Activated T-cell treated with anti-CD3 and anti-CD28 coated beads, Interleukin-2, amount 50 U/mL, for 72 hours (primary cell): ENCODE data around the gene SYNPR. TPM values are rescaled to one million over a fixed set of nuclear protein-coding genes. Genes with fewer than 3 reads are reported as not detected.

Experiments used
- ATAC-seq, 2 donors: fragments of 150-1000 bp; cut with Tn5 transposase; replicated peaks in 1 of 2; 2 replicates each; pipeline ENCODE4 v1.10.0; 2021; ENCODE audit warnings: moderate library complexity in 2 of 2, mild to moderate bottlenecking in 1 of 2
- DNase-seq, 2 donors: peaks; one replicate each; pipeline ENCODE4 v3.0.0; 2021 to 2022; ENCODE audit warnings: mixed read lengths in 1 of 2
- H3K27ac Mint-ChIP-seq: one replicate; pipeline ENCODE4 v1.8.0; 2022; ENCODE audit warnings: mild to moderate bottlenecking, moderate library complexity, mixed read lengths
- H3K27me3 Mint-ChIP-seq: one replicate; pipeline ENCODE4 v1.8.0; 2022; ENCODE audit warnings: low read depth, mixed read lengths
- H3K36me3 Mint-ChIP-seq, 2 donors: one replicate each; pipeline ENCODE4 v1.8.0; 2022; ENCODE audit warnings: mixed read lengths in 2 of 2, mild to moderate bottlenecking in 1 of 2; ENCODE audit not compliant: insufficient read depth in 2 of 2
- H3K4me1 Mint-ChIP-seq: one replicate; pipeline ENCODE4 v1.8.0; 2022; ENCODE audit warnings: low read depth, mixed read lengths
- H3K4me3 Mint-ChIP-seq, 2 donors: one replicate each; pipeline ENCODE4 v1.8.0; 2022; ENCODE audit warnings: mild to moderate bottlenecking in 2 of 2, mixed read lengths in 2 of 2, moderate library complexity in 2 of 2
- H3K9me3 Mint-ChIP-seq, 2 donors: one replicate each; pipeline ENCODE4 v1.8.0; 2022; ENCODE audit warnings: mixed read lengths in 2 of 2
- total RNA-seq, 2 donors: library from RNA; stranded (reverse); gene quantifications; one replicate each; pipeline ENCODE4 v1.2.3, GENCODE V29; 2022

The SYNPR gene
- total RNA-seq, 2 donors from 2014 or later = not detected

GRCh38 chr3:63364495-63364894 lies 86.4 kb downstream of the SYNPR start:
- peaks cover 3 to 5% of the 10 kb centered on the region in 2 donors for H3K9me3 Mint-ChIP-seq
- no peaks in the 10 kb centered on the region for H3K27me3 Mint-ChIP-seq
- no peaks in the 10 kb centered on the region for H3K36me3 Mint-ChIP-seq
- no peak for DNase-seq
- no peaks in the 10 kb centered on the region for H3K4me1 Mint-ChIP-seq
- no peak overlapping the region for H3K4me3 Mint-ChIP-seq
- no peak overlapping the region for H3K27ac Mint-ChIP-seq
- ATAC-seq = no peak

- no peak overlapping the region for H3K27ac Mint-ChIP-seq
Observed at GRCh38 chr3:63364910-63365309, 86.8 kb downstream of the SYNPR start.

GRCh38 chr3:63365671-63366070 lies 87.6 kb downstream of the SYNPR start:
- peaks cover 3 to 5% of the 10 kb centered on the region in 2 donors for H3K9me3 Mint-ChIP-seq
- H3K36me3 Mint-ChIP-seq = no peaks in the 10 kb centered on the region
- H3K27ac Mint-ChIP-seq = no peak overlapping the region
- no peak overlapping the region for H3K4me3 Mint-ChIP-seq
- no peaks in the 10 kb centered on the region for H3K4me1 Mint-ChIP-seq
- no peaks in the 10 kb centered on the region for H3K27me3 Mint-ChIP-seq
- no peak for DNase-seq
- no peak for ATAC-seq

More at GRCh38 chr3:63364910-63365309, 86.8 kb downstream of the SYNPR start:
- Mint-ChIP-seq H3K9me3 (peaks cover 3 to 5% of the 10 kb centered on the region in 2 donors), H3K4me3 (no peak overlapping the region), H3K27me3 (no peaks in the 10 kb centered on the region), H3K4me1 (no peaks in the 10 kb centered on the region), H3K36me3 (no peaks in the 10 kb centered on the region)
- DNase-seq (no peak), ATAC-seq (no peak)

GRCh38 chr3:63370094-63370493 lies 92.0 kb downstream of the SYNPR start:
- Mint-ChIP-seq H3K4me3 (no peak overlapping the region), H3K4me1 (no peaks in the 10 kb centered on the region), H3K27ac (no peak overlapping the region), H3K36me3 (no peaks in the 10 kb centered on the region), H3K27me3 (no peaks in the 10 kb centered on the region), H3K9me3 (no peaks in the 10 kb centered on the region)
- no peak for ATAC-seq
- DNase-seq = no peak

GRCh38 chr3:63383040-63383439 lies 104.9 kb downstream of the SYNPR start:
- ATAC-seq (no peak), DNase-seq (no peak)
- H3K27me3 Mint-ChIP-seq = no peaks in the 10 kb centered on the region
- H3K36me3 Mint-ChIP-seq = no peaks in the 10 kb centered on the region
- H3K4me1 Mint-ChIP-seq = no peaks in the 10 kb centered on the region
- H3K4me3 Mint-ChIP-seq = no peak overlapping the region
- H3K27ac Mint-ChIP-seq = no peak overlapping the region
- H3K9me3 Mint-ChIP-seq = peaks cover 2% of the 10 kb centered on the region in 2 donors

- Mint-ChIP-seq H3K4me3 (no peak overlapping the region), H3K36me3 (no peaks in the 10 kb centered on the region), H3K4me1 (no peaks in the 10 kb centered on the region), H3K27ac (no peak overlapping the region), H3K27me3 (no peaks in the 10 kb centered on the region), H3K9me3 (peaks cover 2% of the 10 kb centered on the region in 2 donors)
- DNase-seq (no peak), ATAC-seq (no peak)
Observed at GRCh38 chr3:63384382-63384781, 106.3 kb downstream of the SYNPR start.

GRCh38 chr3:63385629-63386028 lies 107.5 kb downstream of the SYNPR start:
- Mint-ChIP-seq H3K9me3 (peaks cover 2% of the 10 kb centered on the region in 2 donors), H3K4me1 (no peaks in the 10 kb centered on the region), H3K27ac (no peak overlapping the region), H3K4me3 (no peak overlapping the region), H3K36me3 (no peaks in the 10 kb centered on the region), H3K27me3 (no peaks in the 10 kb centered on the region)
- DNase-seq (no peak), ATAC-seq (no peak)

GRCh38 chr3:63386568-63386967 lies 108.5 kb downstream of the SYNPR start:
- H3K9me3 Mint-ChIP-seq = peaks cover 2 to 4% of the 10 kb centered on the region in 2 donors
- H3K27ac Mint-ChIP-seq = no peak overlapping the region
- H3K27me3 Mint-ChIP-seq = no peaks in the 10 kb centered on the region
- no peak for DNase-seq
- no peak for ATAC-seq
- no peaks in the 10 kb centered on the region for H3K36me3 Mint-ChIP-seq
- no peak overlapping the region for H3K4me3 Mint-ChIP-seq
- no peaks in the 10 kb centered on the region for H3K4me1 Mint-ChIP-seq

- Mint-ChIP-seq H3K27ac (no peak overlapping the region), H3K27me3 (no peaks in the 10 kb centered on the region), H3K36me3 (no peaks in the 10 kb centered on the region), H3K4me3 (no peak overlapping the region), H3K4me1 (no peaks in the 10 kb centered on the region), H3K9me3 (peaks cover 2% of the 10 kb centered on the region in 2 donors)
- ATAC-seq (no peak), DNase-seq (no peak)
Observed at GRCh38 chr3:63387568-63387967, 109.5 kb downstream of the SYNPR start.

GRCh38 chr3:63390710-63391230 lies 112.7 kb downstream of the SYNPR start:
- ATAC-seq (no peak), DNase-seq (no peak)
- Mint-ChIP-seq H3K27ac (no peak overlapping the region), H3K9me3 (peaks cover 2% of the 10 kb centered on the region in 2 donors), H3K4me3 (no peak overlapping the region), H3K4me1 (no peaks in the 10 kb centered on the region), H3K27me3 (no peaks in the 10 kb centered on the region), H3K36me3 (no peaks in the 10 kb centered on the region)

- Mint-ChIP-seq H3K27ac (no peak overlapping the region), H3K4me1 (no peaks in the 10 kb centered on the region), H3K4me3 (no peak overlapping the region), H3K27me3 (no peaks in the 10 kb centered on the region), H3K36me3 (no peaks in the 10 kb centered on the region), H3K9me3 (no peaks in the 10 kb centered on the region)
- no peak for DNase-seq
- ATAC-seq = no peak
Observed at GRCh38 chr3:63395960-63396359, 117.9 kb downstream of the SYNPR start.

- H3K9me3 Mint-ChIP-seq = peaks cover 3 to 5% of the 10 kb centered on the region in 2 donors
- DNase-seq (no peak), ATAC-seq (no peak)
- no peaks in the 10 kb centered on the region for H3K36me3 Mint-ChIP-seq
- H3K27me3 Mint-ChIP-seq = no peaks in the 10 kb centered on the region
- H3K27ac Mint-ChIP-seq = no peak overlapping the region
- no peaks in the 10 kb centered on the region for H3K4me1 Mint-ChIP-seq
- no peak overlapping the region for H3K4me3 Mint-ChIP-seq
Observed at GRCh38 chr3:63400246-63400860, 122.2 kb downstream of the SYNPR start.

GRCh38 chr3:63405882-63406281 lies 127.8 kb downstream of the SYNPR start:
- H3K27ac Mint-ChIP-seq = no peak overlapping the region
- DNase-seq (no peak), ATAC-seq (no peak)
- H3K9me3 Mint-ChIP-seq = peaks cover 3 to 7% of the 10 kb centered on the region in 2 donors
- no peak overlapping the region for H3K4me3 Mint-ChIP-seq
- H3K36me3 Mint-ChIP-seq = no peaks in the 10 kb centered on the region
- H3K27me3 Mint-ChIP-seq = no peaks in the 10 kb centered on the region
- H3K4me1 Mint-ChIP-seq = no peaks in the 10 kb centered on the region

- H3K36me3 Mint-ChIP-seq = no peaks in the 10 kb centered on the region
- no peak for DNase-seq
- no peak for ATAC-seq
- H3K4me1 Mint-ChIP-seq = no peaks in the 10 kb centered on the region
- no peaks in the 10 kb centered on the region for H3K27me3 Mint-ChIP-seq
- H3K9me3 Mint-ChIP-seq = no peaks in the 10 kb centered on the region
- H3K4me3 Mint-ChIP-seq = no peak overlapping the region
- H3K27ac Mint-ChIP-seq = no peak overlapping the region
Observed at GRCh38 chr3:63413523-63413922, 135.4 kb downstream of the SYNPR start.
